ENCODE measurements around the gene PGBD1. TPM values are rescaled to one million over a fixed set of nuclear protein-coding genes. Genes with fewer than 3 reads are reported as not detected.
"Not testable (repeated sequence)": the region's sequence is repeated elsewhere in the genome, so short reads cannot be mapped to it uniquely, and the experiment has no call there.

The PGBD1 gene
- polyA plus RNA-seq, 1 of the 3 experiments (the other 2 are of a cell fraction), result 2.5 TPM

DNA sequence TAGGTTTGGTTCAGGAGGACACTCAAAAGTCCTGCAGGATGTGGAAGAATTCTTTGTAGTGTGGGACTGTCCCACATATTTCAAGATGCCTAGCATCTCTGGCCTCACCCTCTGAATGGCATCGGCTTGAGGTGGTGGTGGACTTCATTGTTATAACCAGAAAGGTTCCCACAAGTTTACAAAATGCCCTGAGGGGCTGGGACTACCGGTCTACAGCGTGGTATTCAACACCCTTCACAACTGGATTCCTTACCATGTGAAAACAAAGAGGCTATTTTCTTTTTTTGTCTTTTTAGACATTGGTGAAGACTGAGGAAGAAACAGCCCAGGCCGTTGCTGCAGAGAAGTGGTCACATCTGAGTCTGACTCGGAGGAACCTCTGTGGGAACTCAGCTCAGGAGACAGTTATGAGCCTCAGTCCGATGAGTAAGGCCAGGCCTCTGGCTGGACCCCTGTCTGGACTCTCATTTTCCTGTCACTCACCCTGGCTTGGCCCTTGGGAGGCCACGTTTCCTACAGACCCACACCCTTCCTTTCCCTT is 15.2 kb downstream of the PGBD1 start (continued):
- TF ChIP-seq, protein P1, sequence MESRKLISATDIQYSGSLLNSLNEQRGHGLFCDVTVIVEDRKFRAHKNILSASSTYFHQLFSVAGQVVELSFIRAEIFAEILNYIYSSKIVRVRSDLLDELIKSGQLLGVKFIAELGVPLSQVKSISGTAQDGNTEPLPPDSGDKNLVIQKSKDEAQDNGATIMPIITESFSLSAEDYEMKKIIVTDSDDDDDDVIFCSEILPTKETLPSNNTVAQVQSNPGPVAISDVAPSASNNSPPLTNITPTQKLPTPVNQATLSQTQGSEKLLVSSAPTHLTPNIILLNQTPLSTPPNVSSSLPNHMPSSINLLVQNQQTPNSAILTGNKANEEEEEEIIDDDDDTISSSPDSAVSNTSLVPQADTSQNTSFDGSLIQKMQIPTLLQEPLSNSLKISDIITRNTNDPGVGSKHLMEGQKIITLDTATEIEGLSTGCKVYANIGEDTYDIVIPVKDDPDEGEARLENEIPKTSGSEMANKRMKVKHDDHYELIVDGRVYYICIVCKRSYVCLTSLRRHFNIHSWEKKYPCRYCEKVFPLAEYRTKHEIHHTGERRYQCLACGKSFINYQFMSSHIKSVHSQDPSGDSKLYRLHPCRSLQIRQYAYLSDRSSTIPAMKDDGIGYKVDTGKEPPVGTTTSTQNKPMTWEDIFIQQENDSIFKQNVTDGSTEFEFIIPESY (IDR thresholded peaks at IDR 0.05; ENCODE audit: borderline replicate concordance, low read depth), result no peak

DNA sequence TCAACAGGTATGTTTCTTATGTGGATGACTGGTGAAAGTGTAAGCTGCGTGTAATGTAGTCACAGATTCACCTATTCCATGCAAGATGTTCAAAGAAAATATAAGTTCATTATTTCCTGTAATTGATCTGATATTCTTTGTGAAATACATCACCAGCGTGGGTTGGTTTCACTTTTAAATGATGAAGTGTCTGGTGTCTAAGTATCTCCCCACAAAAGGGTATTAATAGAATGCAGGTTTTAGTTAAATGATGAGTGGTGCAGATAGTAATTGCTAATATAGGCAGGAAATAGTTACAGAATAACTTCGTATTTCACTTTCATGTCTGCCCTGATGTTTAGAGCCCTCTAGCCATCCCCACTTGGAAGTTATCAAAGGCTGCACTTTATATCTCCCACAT is 22.2 kb downstream of the PGBD1 start:
- Histone ChIP-seq H3K9me3 (no peaks in the 10 kb centered on the region), H3K79me2 (ENCODE audit: insufficient read depth) (no peaks in the 10 kb centered on the region), H3K36me3 (replicated peaks in 1 of 2; ENCODE audit: control insufficient read depth in 1 of 2, insufficient read depth in 2 of 2, low read length in 1 of 2) (peaks cover 8 to 16% of the 10 kb centered on the region in 2 experiments), H3K4me1 (ENCODE audit: control insufficient read depth in 1 of 2, insufficient read depth in 2 of 2, low read depth in 1 of 2, low read length in 1 of 2) (no peaks in the 10 kb centered on the region), H3K27ac (ENCODE audit: low read depth in 2 of 2, low read length in 1 of 2) (no peak overlapping the region), H3F3A (replicated peaks; ENCODE audit: insufficient read depth) (no peaks in the 10 kb centered on the region), H3K9ac (no peak overlapping the region), H2AFZ (ENCODE audit: low read depth) (no peak overlapping the region), H4K20me1 (ENCODE audit: insufficient read depth) (no peaks in the 10 kb centered on the region), H3K27me3 (ENCODE audit: insufficient read depth) (no peaks in the 10 kb centered on the region), H3K4me3 (ENCODE audit: low read depth in 2 of 2, low read length in 1 of 2) (no peak overlapping the region), H3K4me2 (no peak overlapping the region), H3K9me2 (no peaks in the 10 kb centered on the region)
- CTCF ChIA-PET, result no interaction called here
- POLR2A ChIA-PET, result no interaction called here
- TF ChIP-seq, protein P2, sequence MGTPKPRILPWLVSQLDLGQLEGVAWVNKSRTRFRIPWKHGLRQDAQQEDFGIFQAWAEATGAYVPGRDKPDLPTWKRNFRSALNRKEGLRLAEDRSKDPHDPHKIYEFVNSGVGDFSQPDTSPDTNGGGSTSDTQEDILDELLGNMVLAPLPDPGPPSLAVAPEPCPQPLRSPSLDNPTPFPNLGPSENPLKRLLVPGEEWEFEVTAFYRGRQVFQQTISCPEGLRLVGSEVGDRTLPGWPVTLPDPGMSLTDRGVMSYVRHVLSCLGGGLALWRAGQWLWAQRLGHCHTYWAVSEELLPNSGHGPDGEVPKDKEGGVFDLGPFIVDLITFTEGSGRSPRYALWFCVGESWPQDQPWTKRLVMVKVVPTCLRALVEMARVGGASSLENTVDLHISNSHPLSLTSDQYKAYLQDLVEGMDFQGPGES (IDR thresholded peaks at IDR 0.05; ENCODE audit: low read depth, low read length), result no peak
- TF ChIP-seq MEF2A (IDR thresholded peaks at IDR 0.05; ENCODE audit: borderline replicate concordance, low read depth) (no peak), SIN3A (IDR thresholded peaks at IDR 0.05; ENCODE audit: borderline replicate concordance, low read depth, low read length) (no peak), FOXM1 (IDR thresholded peaks at IDR 0.05; ENCODE audit: low read depth) (no peak), RXRA (IDR thresholded peaks at IDR 0.05; ENCODE audit: borderline replicate concordance, low read depth) (no peak)
- TF ChIP-seq, protein P1 (IDR thresholded peaks at IDR 0.05; ENCODE audit: borderline replicate concordance, low read depth), result no peak
- DNase-seq, result no peak
- WGBS (ENCODE audit: low lambda C conversion rate), result 93% methylated on average over 3 of the region's 3 CpGs

DNA sequence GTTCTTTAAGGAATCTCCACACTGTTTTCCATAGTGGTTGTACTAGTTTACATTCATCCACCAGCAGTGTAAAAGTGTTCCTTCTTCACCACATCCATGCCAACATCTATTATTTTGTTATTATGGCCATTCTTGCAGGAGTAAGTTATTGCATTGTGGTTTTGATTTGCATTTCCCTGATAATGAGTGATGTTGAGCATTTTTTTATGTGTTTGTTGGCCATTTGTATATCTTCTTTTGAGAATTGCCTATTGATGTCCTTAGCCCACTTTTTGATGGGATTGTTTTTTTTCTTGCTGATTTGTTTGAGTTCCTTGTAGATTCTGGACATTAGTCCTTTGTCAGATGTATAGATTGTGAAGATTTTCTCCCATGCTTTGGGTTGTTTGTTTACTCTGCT is 25.0 kb downstream of the PGBD1 start:
- CTCF ChIA-PET; H3K4me2 ChIP-seq; H3K27me3 ChIP-seq (ENCODE audit: insufficient read depth); DNase-seq; H3K9ac ChIP-seq; H3K27ac ChIP-seq (ENCODE audit: low read depth in 2 of 2, low read length in 1 of 2); H2AFZ ChIP-seq (ENCODE audit: low read depth); POLR2A ChIA-PET; H3K36me3 ChIP-seq (replicated peaks in 1 of 2; ENCODE audit: control insufficient read depth in 1 of 2, insufficient read depth in 2 of 2, low read length in 1 of 2); H3K4me3 ChIP-seq (ENCODE audit: low read depth in 2 of 2, low read length in 1 of 2); H3K9me2 ChIP-seq; H3K79me2 ChIP-seq (ENCODE audit: insufficient read depth); H3K9me3 ChIP-seq; H4K20me1 ChIP-seq (ENCODE audit: insufficient read depth); H3K4me1 ChIP-seq (ENCODE audit: control insufficient read depth in 1 of 2, insufficient read depth in 2 of 2, low read depth in 1 of 2, low read length in 1 of 2); H3F3A ChIP-seq (replicated peaks; ENCODE audit: insufficient read depth): not testable (repeated sequence)
